ENCODE measurements around the gene THYN1.

Gene THYN1

GRCh38 chr11:134243913-134244312 lies 9.2 kb downstream of the THYN1 start:
- H3K79me2 ChIP-seq = no peaks in the 10 kb centered on the region
- H3K4me1 ChIP-seq = no peaks in the 10 kb centered on the region
- TF ChIP-seq CTCF (IDR thresholded peaks at IDR 0.05) = no peak
- H3K4me3 ChIP-seq (ENCODE audit: low read depth, low read length) = no peak overlapping the region
- no peak overlapping the region for H3K9ac ChIP-seq
- H3K27me3 ChIP-seq (ENCODE audit: control insufficient read depth, insufficient read depth, low read length) = no peaks in the 10 kb centered on the region
- no peaks in the 10 kb centered on the region for H3K9me3 ChIP-seq (ENCODE audit: control insufficient read depth, low read length)
- H3K27ac ChIP-seq = no peak overlapping the region
- H3K36me3 ChIP-seq (ENCODE audit: control insufficient read depth, insufficient read depth, low read length) = no peaks in the 10 kb centered on the region
- no peak overlapping the region for H2AFZ ChIP-seq
- no peak overlapping the region for H3K4me2 ChIP-seq (ENCODE audit: low read length)

- Histone ChIP-seq H3K79me2 (no peaks in the 10 kb centered on the region), H3K36me3 (ENCODE audit: control insufficient read depth, insufficient read depth, low read length) (no peaks in the 10 kb centered on the region), H3K9me3 (ENCODE audit: control insufficient read depth, low read length) (no peaks in the 10 kb centered on the region), H3K27ac (no peak overlapping the region), H2AFZ (no peak overlapping the region), H3K27me3 (ENCODE audit: control insufficient read depth, insufficient read depth, low read length) (no peaks in the 10 kb centered on the region), H3K9ac (no peak overlapping the region), H3K4me3 (ENCODE audit: low read depth, low read length) (no peak overlapping the region), H3K4me2 (ENCODE audit: low read length) (no peak overlapping the region), H3K4me1 (peaks cover 6% of the 10 kb centered on the region)
- TF ChIP-seq CTCF (IDR thresholded peaks at IDR 0.05) = no peak
Observed at GRCh38 chr11:134242376-134242775, 10.8 kb downstream of the THYN1 start.

- Histone ChIP-seq H3K79me2 (no peaks in the 10 kb centered on the region), H3K27ac (no peak overlapping the region), H3K9me3 (ENCODE audit: control insufficient read depth, low read length) (no peaks in the 10 kb centered on the region), H2AFZ (no peak overlapping the region), H3K27me3 (ENCODE audit: control insufficient read depth, insufficient read depth, low read length) (no peaks in the 10 kb centered on the region), H3K9ac (no peak overlapping the region), H3K36me3 (ENCODE audit: control insufficient read depth, insufficient read depth, low read length) (no peaks in the 10 kb centered on the region), H3K4me2 (ENCODE audit: low read length) (no peak overlapping the region), H3K4me1 (peaks cover 10% of the 10 kb centered on the region), H3K4me3 (ENCODE audit: low read depth, low read length) (no peak overlapping the region)
- no peak for TF ChIP-seq CTCF (IDR thresholded peaks at IDR 0.05)
Observed at GRCh38 chr11:134240592-134240991, 12.6 kb downstream of the THYN1 start.

GRCh38 chr11:134238956-134239355 lies 14.2 kb downstream of the THYN1 start:
- Histone ChIP-seq H3K4me2 (ENCODE audit: low read length) (no peak overlapping the region), H3K9ac (no peak overlapping the region), H3K4me3 (ENCODE audit: low read depth, low read length) (no peak overlapping the region), H3K27me3 (ENCODE audit: control insufficient read depth, insufficient read depth, low read length) (no peaks in the 10 kb centered on the region), H3K27ac (no peak overlapping the region), H3K4me1 (peaks cover 16% of the 10 kb centered on the region), H3K79me2 (no peaks in the 10 kb centered on the region), H2AFZ (no peak overlapping the region), H3K9me3 (ENCODE audit: control insufficient read depth, low read length) (no peaks in the 10 kb centered on the region), H3K36me3 (ENCODE audit: control insufficient read depth, insufficient read depth, low read length) (no peaks in the 10 kb centered on the region)
- no peak for TF ChIP-seq CTCF (IDR thresholded peaks at IDR 0.05)

- Histone ChIP-seq H3K79me2 (no peaks in the 10 kb centered on the region), H3K4me1 (peaks cover 22% of the 10 kb centered on the region), H3K9ac (no peak overlapping the region), H3K36me3 (ENCODE audit: control insufficient read depth, insufficient read depth, low read length) (no peaks in the 10 kb centered on the region), H3K27me3 (ENCODE audit: control insufficient read depth, insufficient read depth, low read length) (no peaks in the 10 kb centered on the region), H3K4me3 (ENCODE audit: low read depth, low read length) (no peak overlapping the region), H3K4me2 (ENCODE audit: low read length) (no peak overlapping the region), H3K27ac (peak overlapping the region; percentile 63), H3K9me3 (ENCODE audit: control insufficient read depth, low read length) (no peaks in the 10 kb centered on the region), H2AFZ (no peak overlapping the region)
- TF ChIP-seq CTCF (IDR thresholded peaks at IDR 0.05) = no peak
Observed at GRCh38 chr11:134237557-134237922, 15.6 kb downstream of the THYN1 start.
